Keratinocyte (primary cell): ENCODE measurements around the gene NOL12. TPM values are rescaled to one million over a fixed set of nuclear protein-coding genes. Genes with fewer than 3 reads are reported as not detected.
A peak's percentile ranks its signal among the peaks of the same experiment; 100 is the strongest.
"Not testable (repeated sequence)": the region's sequence is repeated elsewhere in the genome, so short reads cannot be mapped to it uniquely, and the experiment has no call there.

ENCODE experiments used
- DNase-seq: peaks from one replicate; pipeline ENCODE4 v3.0.0-alpha.2; 2011; ENCODE audit warnings: low read depth, missing footprints, low spot score
- FAIRE-seq: peaks from 2 replicates; lab custom pipeline; 2011; peaks lifted over from hg19 to GRCh38; lab: Jason Lieb, UNC
- H2AFZ ChIP-seq: 2 replicates; pipeline ENCODE4 v1.6.0; 2012; ENCODE audit warnings: low read length, control low read depth, inconsistent platforms; ENCODE audit not compliant: control insufficient read depth
- H3K27ac ChIP-seq: 2 replicates; pipeline ENCODE4 v1.5.1; 2011; ENCODE audit warnings: low read length; ENCODE audit not compliant: control insufficient read depth, insufficient read depth
- H3K27me3 ChIP-seq: 3 replicates; pipeline ENCODE4 v1.6.0; 2011; ENCODE audit warnings: low read length; ENCODE audit not compliant: control insufficient read depth, insufficient read depth; ENCODE audit errors: extremely low read depth
- H3K36me3 ChIP-seq, 2 experiments: 2 replicates in 1 of 2; 3 replicates in 1 of 2; pipeline ENCODE4 v1.5.1; 2011; ENCODE audit warnings: low read length in 2 of 2, mild to moderate bottlenecking in 1 of 2; ENCODE audit not compliant: control insufficient read depth in 2 of 2, insufficient read depth in 2 of 2; ENCODE audit errors: extremely low read depth in 1 of 2
- H3K4me1 ChIP-seq: 3 replicates; pipeline ENCODE4 v1.5.1; 2011; ENCODE audit warnings: low read length; ENCODE audit not compliant: control insufficient read depth, insufficient read depth; ENCODE audit errors: extremely low read depth
- H3K4me2 ChIP-seq: 3 replicates; pipeline ENCODE4 v1.6.0; 2011; ENCODE audit warnings: low read depth, low read length; ENCODE audit not compliant: control insufficient read depth, insufficient read depth; ENCODE audit errors: extremely low read depth
- H3K4me3 ChIP-seq, 3 experiments: fragments of 200-600 bp in 1 of 3; sonication (generic) in 1 of 3; 2 replicates in 2 of 3; 3 replicates in 1 of 3; pipeline ENCODE4 v1.5.1; 2011 to 2016; ENCODE audit warnings: low read length in 3 of 3, mild to moderate bottlenecking in 3 of 3, control low read depth in 2 of 3, inconsistent platforms in 1 of 3, low read depth in 1 of 3, mixed read lengths in 1 of 3, mixed run types in 1 of 3, moderate library complexity in 1 of 3; ENCODE audit not compliant: control insufficient read depth in 2 of 3, insufficient read depth in 2 of 3; ENCODE audit errors: extremely low read depth in 1 of 3
- H3K79me2 ChIP-seq: 2 replicates; pipeline ENCODE4 v1.6.0; 2012; ENCODE audit warnings: low read length; ENCODE audit not compliant: control insufficient read depth, insufficient read depth
- H3K9ac ChIP-seq: 3 replicates; pipeline ENCODE4 v1.6.0; 2011; ENCODE audit warnings: low read length; ENCODE audit not compliant: control insufficient read depth, insufficient read depth; ENCODE audit errors: extremely low read depth
- H3K9me1 ChIP-seq: 3 replicates; pipeline ENCODE4 v1.6.0; 2011; ENCODE audit warnings: low read length; ENCODE audit not compliant: control insufficient read depth, insufficient read depth; ENCODE audit errors: extremely low read depth
- H3K9me3 ChIP-seq: 2 replicates; pipeline ENCODE4 v1.5.1; 2012; ENCODE audit warnings: low read depth, low read length; ENCODE audit not compliant: control insufficient read depth
- H4K20me1 ChIP-seq: 3 replicates; pipeline ENCODE4 v1.6.0; 2011; ENCODE audit warnings: low read length; ENCODE audit not compliant: control insufficient read depth, insufficient read depth; ENCODE audit errors: extremely low read depth
- EZH2 ChIP-seq: IDR thresholded peaks from one replicate; pipeline ENCODE4 v1.6.1; 2012; ENCODE audit warnings: inconsistent platforms, mild to moderate bottlenecking, low read length, moderate library complexity
- dilution Hi-C: fragments of 300-500 bp; cut with MboI; formaldehyde crosslinking; loops from one replicate; pipeline ENCODE4 v1.7.0; 2020; ENCODE audit warnings: low sequenced_read_pairs; ENCODE audit not compliant: extremely low pct_ligation_motif_present
- polyA plus RNA-seq, 5 experiments: library from polyadenylated mRNA; depleted of rRNA in 3 of 5; stranded (reverse) in 3 of 5; stranded (forward) in 1 of 5; unstranded in 1 of 5; fragments of >200 nt; gene quantifications; 1 replicate in 1 of 5; 2 replicates in 3 of 5; 3 replicates in 1 of 5; pipeline versions ENCODE4 v1.2.1 to v1.2.3, GENCODE V29; 2011 to 2012; ENCODE audit warnings: missing spikeins in 2 of 5, low read depth in 1 of 5, low replicate concordance in 1 of 5
- TF ChIP-seq, protein P1 (sequence below), 3 experiments: IDR thresholded peaks in 1 of 3; conservative IDR thresholded peaks in 1 of 3; optimal IDR thresholded peaks in 1 of 3; 2 replicates in 2 of 3; 3 replicates in 1 of 3; pipeline versions ENCODE3 to v1.5.1; 2011; ENCODE audit warnings: low read length in 3 of 3, mild to moderate bottlenecking in 3 of 3, moderate library complexity in 2 of 3, control low read depth in 1 of 3, inconsistent platforms in 1 of 3; ENCODE audit not compliant: insufficient read depth in 2 of 3; ENCODE audit errors: extremely low read depth in 1 of 3

The NOL12 gene
- polyA plus RNA-seq, 1 donor (not counting 4 experiments of a cell fraction or from before 2014, with no cell fraction given), result 23.8 TPM

DNA sequence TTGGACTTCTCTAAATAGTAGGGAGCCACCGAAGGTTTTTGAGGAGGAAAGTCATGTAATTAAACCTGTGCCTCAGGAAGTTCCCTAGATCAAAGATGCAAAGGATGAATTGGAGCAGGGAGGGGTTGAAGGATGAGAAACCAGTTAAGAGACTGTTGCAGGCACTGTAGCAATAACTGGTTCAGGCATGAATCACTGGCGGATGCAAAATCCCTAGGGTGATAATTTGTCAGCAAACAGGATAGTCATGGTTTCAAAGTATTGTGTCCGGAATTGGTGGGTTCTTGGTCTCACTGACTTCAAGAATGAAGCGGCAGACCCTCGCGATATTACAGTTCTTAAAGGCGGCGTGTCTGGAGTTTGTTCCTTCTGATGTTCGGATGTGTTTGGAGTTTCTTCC, 30.6 kb downstream of the NOL12 start:
- H3K27me3 ChIP-seq, result no peaks in the 10 kb centered on the region
- peaks cover 8% of the 10 kb centered on the region for H3K4me1 ChIP-seq
- H3K79me2 ChIP-seq, result no peaks in the 10 kb centered on the region
- TF ChIP-seq, protein P1, sequence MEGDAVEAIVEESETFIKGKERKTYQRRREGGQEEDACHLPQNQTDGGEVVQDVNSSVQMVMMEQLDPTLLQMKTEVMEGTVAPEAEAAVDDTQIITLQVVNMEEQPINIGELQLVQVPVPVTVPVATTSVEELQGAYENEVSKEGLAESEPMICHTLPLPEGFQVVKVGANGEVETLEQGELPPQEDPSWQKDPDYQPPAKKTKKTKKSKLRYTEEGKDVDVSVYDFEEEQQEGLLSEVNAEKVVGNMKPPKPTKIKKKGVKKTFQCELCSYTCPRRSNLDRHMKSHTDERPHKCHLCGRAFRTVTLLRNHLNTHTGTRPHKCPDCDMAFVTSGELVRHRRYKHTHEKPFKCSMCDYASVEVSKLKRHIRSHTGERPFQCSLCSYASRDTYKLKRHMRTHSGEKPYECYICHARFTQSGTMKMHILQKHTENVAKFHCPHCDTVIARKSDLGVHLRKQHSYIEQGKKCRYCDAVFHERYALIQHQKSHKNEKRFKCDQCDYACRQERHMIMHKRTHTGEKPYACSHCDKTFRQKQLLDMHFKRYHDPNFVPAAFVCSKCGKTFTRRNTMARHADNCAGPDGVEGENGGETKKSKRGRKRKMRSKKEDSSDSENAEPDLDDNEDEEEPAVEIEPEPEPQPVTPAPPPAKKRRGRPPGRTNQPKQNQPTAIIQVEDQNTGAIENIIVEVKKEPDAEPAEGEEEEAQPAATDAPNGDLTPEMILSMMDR (optimal IDR thresholded peaks at IDR 0.05 in 1 of 3, IDR thresholded peaks at IDR 0.05 in 1 of 3, conservative IDR thresholded peaks at IDR 0.05 in 1 of 3; ENCODE audit: extremely low read depth in 1 of 3, insufficient read depth in 2 of 3, low read length in 3 of 3), result no peak
- no peak for TF ChIP-seq EZH2
- H4K20me1 ChIP-seq, result no peaks in the 10 kb centered on the region
- H3K9me1 ChIP-seq, result no peaks in the 10 kb centered on the region
- H3K27ac ChIP-seq, result peak overlapping the region; percentile 55
- peak overlapping the region; percentile 58 for H3K4me2 ChIP-seq
- dilution Hi-C loops, result no loop called here
- H3K9me3 ChIP-seq, result no peaks in the 10 kb centered on the region
- peak; percentile 94 for FAIRE-seq
- DNase-seq, result peak; percentile 7
- peak overlapping the region; percentile 50 for H3K9ac ChIP-seq
- peak overlapping the region; percentile 56 for H2AFZ ChIP-seq
- peaks cover 0 to 2% of the 10 kb centered on the region in 2 experiments for H3K36me3 ChIP-seq
- peak overlapping the region in 1 of 3 experiments; percentile 37 for H3K4me3 ChIP-seq

DNA sequence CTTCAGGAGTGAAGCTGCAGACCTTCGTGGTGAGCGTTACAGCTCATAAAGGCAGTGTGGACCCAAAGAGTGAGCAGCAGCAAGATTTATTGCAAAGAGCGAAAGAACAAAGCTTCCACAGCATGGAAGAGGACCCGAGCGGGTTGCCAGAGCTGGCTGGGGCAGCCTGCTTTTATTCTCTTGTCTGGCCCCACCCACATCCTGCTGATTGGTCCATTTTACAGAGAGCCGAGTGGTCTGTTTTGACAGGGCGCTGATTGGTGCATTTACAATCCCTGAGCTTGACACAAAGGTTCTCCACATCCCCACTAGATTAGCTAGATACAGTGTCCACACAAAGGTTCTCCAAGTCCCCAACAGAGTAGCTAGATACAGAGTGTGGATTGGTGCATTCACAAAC, 31.1 kb downstream of the NOL12 start:
- H3K9me1 ChIP-seq, H3K79me2 ChIP-seq, H3K4me1 ChIP-seq, dilution Hi-C loops, H3K27me3 ChIP-seq, H4K20me1 ChIP-seq, H3K36me3 ChIP-seq, H3K9me3 ChIP-seq, FAIRE-seq, DNase-seq: not testable (repeated sequence)
- Histone ChIP-seq H3K4me2 (peak overlapping the region; percentile 58), H3K9ac (peak overlapping the region; percentile 50), H2AFZ (peak overlapping the region; percentile 56), H3K4me3 (peak overlapping the region in 1 of 3 experiments; percentile 37), H3K27ac (peak overlapping the region; percentile 55)

DNA sequence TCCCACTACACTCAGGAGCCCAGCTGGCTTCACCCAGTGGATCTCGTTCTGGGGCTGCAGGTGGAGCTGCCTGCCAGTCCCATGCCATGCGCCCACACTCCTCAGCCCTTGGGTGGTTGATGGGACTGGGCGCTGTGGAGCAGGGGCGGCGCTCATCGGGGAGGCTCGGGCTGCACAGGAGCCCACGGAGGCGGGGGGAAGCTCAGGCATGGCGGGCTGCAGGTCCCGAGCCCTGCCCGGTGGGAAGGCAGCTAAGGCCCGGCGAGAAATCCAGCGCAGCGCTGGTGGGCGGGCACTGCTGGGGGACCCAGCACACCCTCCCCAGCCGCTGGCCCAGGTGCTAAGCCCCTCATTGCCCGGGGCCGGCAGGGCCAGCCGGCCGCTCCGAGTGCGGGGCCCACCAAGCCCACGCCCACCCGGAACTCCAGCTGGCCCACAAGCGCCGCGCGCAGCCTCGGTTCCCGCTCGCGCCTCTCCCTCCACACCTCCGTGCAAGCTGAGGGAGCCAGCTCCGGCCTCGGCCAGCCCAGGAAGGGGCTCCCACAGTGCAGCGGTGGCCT, 31.7 kb downstream of the NOL12 start:
- DNase-seq, H3K9me3 ChIP-seq, H3K4me1 ChIP-seq, H3K9ac ChIP-seq, H3K4me2 ChIP-seq, H2AFZ ChIP-seq, H3K27me3 ChIP-seq, H4K20me1 ChIP-seq, H3K36me3 ChIP-seq, H3K79me2 ChIP-seq, dilution Hi-C loops, H3K9me1 ChIP-seq, H3K27ac ChIP-seq, H3K4me3 ChIP-seq, FAIRE-seq: not testable (repeated sequence)
